NCI-H1694 (cell line): Measurements from ENCODE around the gene NPNT.

Experiments used
- DNase-seq: peaks from one replicate; lab custom pipeline; 2025; lab: John Stamatoyannopoulos, UW

Gene NPNT

GRCh38 chr4:105917171-105917685, 22.0 kb downstream of the NPNT start:
- no peak for DNase-seq

- DNase-seq: no peak
These were observed 26.0 kb downstream of the NPNT start for GRCh38 chr4:105921301-105921700.

- no peak for DNase-seq
These were observed 28.4 kb downstream of the NPNT start for GRCh38 chr4:105923497-105924238.

GRCh38 chr4:105924341-105924740, 29.1 kb downstream of the NPNT start:
- no peak for DNase-seq

GRCh38 chr4:105930698-105931097, 35.4 kb downstream of the NPNT start:
- DNase-seq: no peak

- DNase-seq: no peak
These were observed 37.8 kb downstream of the NPNT start for GRCh38 chr4:105933083-105933482.

- DNase-seq: no peak
These were observed 39.1 kb downstream of the NPNT start for GRCh38 chr4:105934386-105934785.

- no peak for DNase-seq
These were observed 41.6 kb downstream of the NPNT start for GRCh38 chr4:105936901-105937300.

- no peak for DNase-seq
These were observed 42.5 kb downstream of the NPNT start for GRCh38 chr4:105937759-105938158.

- DNase-seq: no peak
These were observed 48.0 kb downstream of the NPNT start for GRCh38 chr4:105943234-105943633.

- no peak for DNase-seq
These were observed 49.3 kb downstream of the NPNT start for GRCh38 chr4:105944540-105944939.

- no peak for DNase-seq
These were observed 51.5 kb downstream of the NPNT start for GRCh38 chr4:105946771-105947170.

GRCh38 chr4:105950701-105951100, 55.4 kb downstream of the NPNT start:
- no peak for DNase-seq

GRCh38 chr4:105951198-105951597, 55.9 kb downstream of the NPNT start:
- no peak for DNase-seq

- no peak for DNase-seq
These were observed 57.3 kb downstream of the NPNT start for GRCh38 chr4:105952591-105952990.

GRCh38 chr4:105956569-105956968, 61.3 kb downstream of the NPNT start:
- DNase-seq: no peak

- no peak for DNase-seq
These were observed 62.4 kb downstream of the NPNT start for GRCh38 chr4:105957680-105958079.

- no peak for DNase-seq
These were observed 68.5 kb downstream of the NPNT start for GRCh38 chr4:105963461-105964400.

- no peak for DNase-seq
These were observed 70.0 kb downstream of the NPNT start for GRCh38 chr4:105965183-105965800.

GRCh38 chr4:105966051-105966450, 70.8 kb downstream of the NPNT start:
- no peak for DNase-seq

- DNase-seq: no peak
These were observed 71.9 kb downstream of the NPNT start for GRCh38 chr4:105967058-105967658.

GRCh38 chr4:105969575-105969974, 74.3 kb downstream of the NPNT start:
- DNase-seq: no peak
